H9 (cell line): Measurements from ENCODE around the gene EPHA2. TPM values are rescaled to one million over a fixed set of nuclear protein-coding genes. Genes with fewer than 3 reads are reported as not detected.

Experiments
- DNase-seq: peaks from one replicate; pipeline ENCODE4 v3.0.0-alpha.2; 2017
- H2AFZ ChIP-seq: one replicate; pipeline ENCODE4 v1.6.1; 2013; ENCODE audit warnings: mild to moderate bottlenecking, low read length, control low read depth, moderate library complexity
- H2AK5ac ChIP-seq: 2 replicates; pipeline ENCODE4 v1.6.1; 2013; ENCODE audit warnings: low read length, control low read depth, mixed read lengths; ENCODE audit not compliant: insufficient read length
- H2BK120ac ChIP-seq: one replicate; pipeline ENCODE4 v1.6.1; 2013; ENCODE audit warnings: low read depth, mild to moderate bottlenecking, low read length, control low read depth, inconsistent platforms; ENCODE audit not compliant: poor library complexity, severe bottlenecking
- H2BK12ac ChIP-seq: 2 replicates; pipeline ENCODE4 v1.6.1; 2013; ENCODE audit warnings: low read length, control low read depth, mixed read lengths, low read depth; ENCODE audit not compliant: insufficient read length
- H2BK15ac ChIP-seq: 2 replicates; pipeline ENCODE4 v1.6.1; 2013; ENCODE audit warnings: low read depth, low read length, control low read depth
- H2BK20ac ChIP-seq: one replicate; pipeline ENCODE4 v1.6.1; 2013; ENCODE audit warnings: low read depth, mild to moderate bottlenecking, low read length, control low read depth, inconsistent platforms; ENCODE audit not compliant: poor library complexity, severe bottlenecking
- H2BK5ac ChIP-seq: 2 replicates; pipeline ENCODE4 v1.6.1; 2013; ENCODE audit warnings: low read length, control low read depth, mixed read lengths; ENCODE audit not compliant: insufficient read length
- H3K14ac ChIP-seq: 2 replicates; pipeline ENCODE4 v1.6.1; 2013; ENCODE audit warnings: low read length, control low read depth; ENCODE audit not compliant: insufficient read depth
- H3K18ac ChIP-seq: 2 replicates; pipeline ENCODE4 v1.6.1; 2013; ENCODE audit warnings: low read depth, mild to moderate bottlenecking, mixed read lengths, low read length, control low read depth; ENCODE audit not compliant: insufficient read length
- H3K23ac ChIP-seq: 2 replicates; pipeline ENCODE4 v1.6.1; 2013; ENCODE audit warnings: low read length, control low read depth, mixed read lengths, low read depth; ENCODE audit not compliant: insufficient read length
- H3K23me2 ChIP-seq: 2 replicates; pipeline ENCODE4 v1.6.1; 2013; ENCODE audit warnings: low read depth, mild to moderate bottlenecking, mixed read lengths, low read length, control low read depth; ENCODE audit not compliant: insufficient read length, poor library complexity, severe bottlenecking
- H3K27ac ChIP-seq: 2 replicates; pipeline ENCODE4 v1.5.1; 2013; ENCODE audit warnings: low read length, control low read depth, mixed read lengths, low read depth; ENCODE audit not compliant: insufficient read length
- H3K27me3 ChIP-seq: 2 replicates; pipeline ENCODE4 v1.6.1; 2013; ENCODE audit warnings: low read length, control low read depth, inconsistent platforms; ENCODE audit not compliant: insufficient read depth
- H3K4ac ChIP-seq: 2 replicates; pipeline ENCODE4 v1.6.1; 2013; ENCODE audit warnings: low read depth, mild to moderate bottlenecking, control low read depth, inconsistent platforms, low read length, moderate library complexity
- H3K4me1 ChIP-seq: 2 replicates; pipeline ENCODE4 v1.6.1; 2013; ENCODE audit warnings: low read length, control low read depth, inconsistent platforms; ENCODE audit not compliant: insufficient read depth
- H3K4me2 ChIP-seq: 2 replicates; pipeline ENCODE4 v1.6.1; 2013; ENCODE audit warnings: low read length, control low read depth, mixed read lengths; ENCODE audit not compliant: insufficient read length, insufficient read depth
- H3K56ac ChIP-seq: 2 replicates; pipeline ENCODE4 v1.6.1; 2013; ENCODE audit warnings: low read depth, mild to moderate bottlenecking, mixed read lengths, low read length, control low read depth; ENCODE audit not compliant: insufficient read length
- H3K79me1 ChIP-seq: 2 replicates; pipeline ENCODE4 v1.6.1; 2013; ENCODE audit warnings: low read depth, mild to moderate bottlenecking, moderate library complexity, low read length, control low read depth, inconsistent platforms; ENCODE audit not compliant: insufficient read depth, poor library complexity, severe bottlenecking
- H3K79me2 ChIP-seq: 2 replicates; pipeline ENCODE4 v1.6.1; 2013; ENCODE audit warnings: low read length, control low read depth, inconsistent platforms; ENCODE audit not compliant: insufficient read depth
- H3K9ac ChIP-seq: 2 replicates; pipeline ENCODE4 v1.6.1; 2013; ENCODE audit warnings: low read length, control low read depth, mixed read lengths; ENCODE audit not compliant: insufficient read length; ENCODE audit errors: extremely low read depth
- H3K9me3 ChIP-seq: one replicate; pipeline ENCODE4 v1.6.1; 2013; ENCODE audit warnings: low read depth, low read length, inconsistent platforms; ENCODE audit not compliant: control insufficient read depth
- H3T11ph ChIP-seq: one replicate; pipeline ENCODE4 v1.6.1; 2013; ENCODE audit warnings: mild to moderate bottlenecking, low read length, control low read depth, inconsistent platforms
- H4K20me1 ChIP-seq: one replicate; pipeline ENCODE4 v1.6.1; 2013; ENCODE audit not compliant: control insufficient read depth, insufficient read length, insufficient read depth
- H4K5ac ChIP-seq: 2 replicates; pipeline ENCODE4 v1.6.1; 2013; ENCODE audit warnings: low read depth, mild to moderate bottlenecking, mixed read lengths, low read length, control low read depth; ENCODE audit not compliant: insufficient read length
- H4K8ac ChIP-seq: replicated peaks from 2 replicates; pipeline ENCODE4 v1.6.1; 2013; ENCODE audit warnings: low read length, control low read depth, mixed read lengths, low read depth; ENCODE audit not compliant: insufficient read length
- H4K91ac ChIP-seq: 2 replicates; pipeline ENCODE4 v1.6.1; 2013; ENCODE audit warnings: low read depth, mild to moderate bottlenecking, moderate library complexity, mixed read lengths, low read length, control low read depth; ENCODE audit not compliant: insufficient read length
- H3K27ac Mint-ChIP-seq, 3 experiments: 2 replicates in 2 of 3; 3 replicates in 1 of 3; pipeline ENCODE4 v1.8.0; 2020 to 2021; ENCODE audit warnings: mixed read lengths in 3 of 3, mild to moderate bottlenecking in 1 of 3, moderate library complexity in 1 of 3
- H3K27me3 Mint-ChIP-seq: 2 replicates; pipeline ENCODE4 v1.8.0; 2021; ENCODE audit warnings: low read depth, mild to moderate bottlenecking, moderate library complexity, mixed read lengths
- H3K36me3 Mint-ChIP-seq, 3 experiments: 2 replicates in 2 of 3; 3 replicates in 1 of 3; pipeline ENCODE4 v1.8.0; 2020 to 2021; ENCODE audit warnings: low read depth in 3 of 3, mixed read lengths in 3 of 3; ENCODE audit not compliant: insufficient read depth in 1 of 3
- H3K4me1 Mint-ChIP-seq, 2 experiments: 2 replicates each; pipeline ENCODE4 v1.8.0; 2020; ENCODE audit warnings: mixed read lengths in 2 of 2
- H3K4me3 Mint-ChIP-seq, 2 experiments: 2 replicates in 1 of 2; 3 replicates in 1 of 2; pipeline ENCODE4 v1.8.0; 2020 to 2021; ENCODE audit warnings: mild to moderate bottlenecking in 2 of 2, mixed read lengths in 2 of 2, moderate library complexity in 1 of 2
- H3K9me3 Mint-ChIP-seq, 2 experiments: 2 replicates in 1 of 2; 3 replicates in 1 of 2; pipeline ENCODE4 v1.8.0; 2020; ENCODE audit warnings: mild to moderate bottlenecking in 2 of 2, mixed read lengths in 2 of 2, moderate library complexity in 1 of 2
- WGBS: extraction: QIAGEN DNeasy Blood & Tissue Kit; methylation state at CpG from one replicate; pipeline ENCODE4 v1.1.7; 2013; ENCODE audit warnings: missing lambda C conversion rate, low lambda C conversion rate, mixed read lengths; ENCODE audit not compliant: insufficient read length; ENCODE audit errors: extremely low coverage; 5-methylcytosine and 5-hydroxymethylcytosine counted together
- total RNA-seq: library from RNA; stranded (reverse); gene quantifications from 2 replicates; pipeline ENCODE4 v1.2.1, GENCODE V29; 2021
- TF ChIP-seq, protein P1 (sequence below): fragments of 200-600 bp; sonication (generic); conservative IDR thresholded peaks from 3 replicates; pipeline ENCODE4 v1.8.0; 2021; ENCODE audit warnings: antibody characterized with exemption, mild to moderate bottlenecking

Gene EPHA2
- total RNA-seq, 1 experiment from 2014 or later = 33.1 TPM

DNA sequence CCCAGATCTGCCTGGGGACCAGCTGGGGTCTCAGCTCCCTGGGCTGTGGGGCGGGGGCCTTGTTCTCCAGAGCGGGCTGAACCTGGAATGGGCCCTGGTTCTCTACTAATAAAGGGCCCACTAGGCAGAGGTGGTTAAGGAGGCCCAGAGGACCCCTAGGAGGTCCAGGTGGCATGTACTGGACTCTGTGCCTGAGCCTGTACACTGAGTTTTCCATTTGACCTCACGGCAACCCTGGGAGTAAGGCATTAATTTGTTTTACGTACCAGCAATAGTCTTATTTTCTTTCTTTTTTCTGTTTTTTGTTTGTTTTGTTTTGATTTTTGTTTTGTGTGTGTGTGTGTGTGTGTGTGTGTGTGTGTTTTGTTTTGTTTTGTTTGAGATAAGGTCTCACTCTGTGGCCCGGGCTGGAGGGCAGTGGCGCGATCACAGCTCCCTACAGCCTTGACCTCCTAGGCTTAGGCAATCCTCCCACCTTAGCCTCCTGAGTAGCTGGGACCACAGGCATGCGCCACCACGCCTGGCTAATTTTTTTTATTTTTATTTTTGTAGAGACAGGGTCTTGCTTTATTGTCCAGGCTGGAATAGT, 62.9 kb downstream of the EPHA2 start:
- Histone ChIP-seq H3K56ac (no peak overlapping the region), H3K79me1 (no peaks in the 10 kb centered on the region), H3K79me2 (no peaks in the 10 kb centered on the region), H2BK120ac (no peak overlapping the region), H2BK20ac (no peak overlapping the region), H3T11ph (no peak overlapping the region), H3K4me1 (no peaks in the 10 kb centered on the region), H3K4ac (no peak overlapping the region), H3K9me3 (no peaks in the 10 kb centered on the region), H3K14ac (no peak overlapping the region), H4K5ac (no peak overlapping the region), H4K20me1 (no peaks in the 10 kb centered on the region), H3K27ac (no peak overlapping the region), H3K18ac (no peak overlapping the region), H2AFZ (no peak overlapping the region), H3K23ac (no peak overlapping the region), H3K9ac (no peak overlapping the region), H2BK15ac (no peak overlapping the region), H3K23me2 (no peaks in the 10 kb centered on the region), H4K91ac (no peak overlapping the region), H2BK5ac (no peak overlapping the region), H2AK5ac (no peak overlapping the region), H3K27me3 (no peaks in the 10 kb centered on the region; the same call in 1 of the 2 replicates), H3K4me2 (no peak overlapping the region), H2BK12ac (no peak overlapping the region), H4K8ac (no peak overlapping the region)
- WGBS = no CpG with 5 or more reads among the region's 9 CpGs
- TF ChIP-seq, protein P1, sequence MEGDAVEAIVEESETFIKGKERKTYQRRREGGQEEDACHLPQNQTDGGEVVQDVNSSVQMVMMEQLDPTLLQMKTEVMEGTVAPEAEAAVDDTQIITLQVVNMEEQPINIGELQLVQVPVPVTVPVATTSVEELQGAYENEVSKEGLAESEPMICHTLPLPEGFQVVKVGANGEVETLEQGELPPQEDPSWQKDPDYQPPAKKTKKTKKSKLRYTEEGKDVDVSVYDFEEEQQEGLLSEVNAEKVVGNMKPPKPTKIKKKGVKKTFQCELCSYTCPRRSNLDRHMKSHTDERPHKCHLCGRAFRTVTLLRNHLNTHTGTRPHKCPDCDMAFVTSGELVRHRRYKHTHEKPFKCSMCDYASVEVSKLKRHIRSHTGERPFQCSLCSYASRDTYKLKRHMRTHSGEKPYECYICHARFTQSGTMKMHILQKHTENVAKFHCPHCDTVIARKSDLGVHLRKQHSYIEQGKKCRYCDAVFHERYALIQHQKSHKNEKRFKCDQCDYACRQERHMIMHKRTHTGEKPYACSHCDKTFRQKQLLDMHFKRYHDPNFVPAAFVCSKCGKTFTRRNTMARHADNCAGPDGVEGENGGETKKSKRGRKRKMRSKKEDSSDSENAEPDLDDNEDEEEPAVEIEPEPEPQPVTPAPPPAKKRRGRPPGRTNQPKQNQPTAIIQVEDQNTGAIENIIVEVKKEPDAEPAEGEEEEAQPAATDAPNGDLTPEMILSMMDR = no peak
- H3K4me1 Mint-ChIP-seq = peaks cover 12 to 30% of the 10 kb centered on the region in 2 experiments
- peaks cover 11% of the 10 kb centered on the region for H3K27me3 Mint-ChIP-seq
- H3K4me3 Mint-ChIP-seq = no peak overlapping the region
- DNase-seq = no peak
- H3K36me3 Mint-ChIP-seq = no peaks in the 10 kb centered on the region
- no peak overlapping the region; a peak in 1 of 7 replicates for H3K27ac Mint-ChIP-seq
- no peaks in the 10 kb centered on the region for H3K9me3 Mint-ChIP-seq
